ENCODE results near the gene EVC2. TPM values are rescaled to one million over a fixed set of nuclear protein-coding genes. Genes with fewer than 3 reads are reported as not detected.

Gene EVC2
- total and polyA plus RNA-seq, 9 donors: 4.4 to 7.2 (median 5.4) TPM

GRCh38 chr4:5705647-5706320 is 2.6 kb downstream of the EVC2 start:
- H3K36me3 ChIP-seq (ENCODE audit: control insufficient read depth, insufficient read depth, low read length): peaks cover 15% of the 10 kb centered on the region
- WGBS (ENCODE audit: insufficient coverage): 82% methylated on average over 3 of the region's 5 CpGs
- peaks cover 13% of the 10 kb centered on the region for H3K27me3 ChIP-seq (ENCODE audit: control insufficient read depth, insufficient read depth, low read length)
- no peak overlapping the region for H3K4me3 ChIP-seq (ENCODE audit: low read length)
- peaks cover 38% of the 10 kb centered on the region for H3K4me1 ChIP-seq (ENCODE audit: control insufficient read depth, insufficient read depth, low read length)
- no peaks in the 10 kb centered on the region for H3K9me3 ChIP-seq (replicated peaks; ENCODE audit: control insufficient read depth, low read depth, low read length)
- no peak for DNase-seq
- no peak overlapping the region for H3K27ac ChIP-seq (ENCODE audit: low read length)

GRCh38 chr4:5704276-5704675 is 4.1 kb downstream of the EVC2 start:
- 75% methylated on average over 5 of the region's 6 CpGs for WGBS (ENCODE audit: insufficient coverage)
- H3K9me3 ChIP-seq (replicated peaks; ENCODE audit: control insufficient read depth, low read depth, low read length): no peaks in the 10 kb centered on the region

GRCh38 chr4:5703831-5704230 is 4.5 kb downstream of the EVC2 start:
- 91% methylated on average over 5 of the region's 5 CpGs for WGBS (ENCODE audit: insufficient coverage)
- DNase-seq: no peak
- Histone ChIP-seq H3K4me3 (ENCODE audit: low read length) (no peak overlapping the region), H3K36me3 (ENCODE audit: control insufficient read depth, insufficient read depth, low read length) (peaks cover 15% of the 10 kb centered on the region), H3K4me1 (ENCODE audit: control insufficient read depth, insufficient read depth, low read length) (peaks cover 25% of the 10 kb centered on the region), H3K27me3 (ENCODE audit: control insufficient read depth, insufficient read depth, low read length) (peaks cover 10% of the 10 kb centered on the region), H3K27ac (ENCODE audit: low read length) (no peak overlapping the region), H3K9me3 (replicated peaks; ENCODE audit: control insufficient read depth, low read depth, low read length) (no peaks in the 10 kb centered on the region)

More at GRCh38 chr4:5704276-5704675, 4.1 kb downstream of the EVC2 start:
- Histone ChIP-seq H3K4me1 (ENCODE audit: control insufficient read depth, insufficient read depth, low read length) (peaks cover 29% of the 10 kb centered on the region), H3K4me3 (ENCODE audit: low read length) (no peak overlapping the region), H3K36me3 (ENCODE audit: control insufficient read depth, insufficient read depth, low read length) (peaks cover 15% of the 10 kb centered on the region), H3K27me3 (ENCODE audit: control insufficient read depth, insufficient read depth, low read length) (peaks cover 10% of the 10 kb centered on the region), H3K27ac (ENCODE audit: low read length) (no peak overlapping the region)
- DNase-seq: no peak

- Histone ChIP-seq H3K36me3 (ENCODE audit: control insufficient read depth, insufficient read depth, low read length) (peaks cover 19% of the 10 kb centered on the region), H3K27me3 (ENCODE audit: control insufficient read depth, insufficient read depth, low read length) (peaks cover 4% of the 10 kb centered on the region), H3K9me3 (replicated peaks; ENCODE audit: control insufficient read depth, low read depth, low read length) (no peaks in the 10 kb centered on the region), H3K4me3 (ENCODE audit: low read length) (no peak overlapping the region), H3K27ac (ENCODE audit: low read length) (no peak overlapping the region), H3K4me1 (ENCODE audit: control insufficient read depth, insufficient read depth, low read length) (peaks cover 11% of the 10 kb centered on the region)
- WGBS (ENCODE audit: insufficient coverage): over 99% methylated on average over 8 of the region's 8 CpGs
- no peak for DNase-seq
These were observed 6.4 kb downstream of the EVC2 start for GRCh38 chr4:5701971-5702370.

GRCh38 chr4:5700459-5700858 is 7.9 kb downstream of the EVC2 start:
- H3K4me1 ChIP-seq (ENCODE audit: control insufficient read depth, insufficient read depth, low read length): peaks cover 5% of the 10 kb centered on the region
- H3K9me3 ChIP-seq (replicated peaks; ENCODE audit: control insufficient read depth, low read depth, low read length): no peaks in the 10 kb centered on the region
- no peak for DNase-seq
- peaks cover 25% of the 10 kb centered on the region for H3K36me3 ChIP-seq (ENCODE audit: control insufficient read depth, insufficient read depth, low read length)
- 59% methylated on average over 5 of the region's 5 CpGs for WGBS (ENCODE audit: insufficient coverage)
- no peak overlapping the region for H3K4me3 ChIP-seq (ENCODE audit: low read length)
- no peak overlapping the region for H3K27ac ChIP-seq (ENCODE audit: low read length)
- no peaks in the 10 kb centered on the region for H3K27me3 ChIP-seq (ENCODE audit: control insufficient read depth, insufficient read depth, low read length)

- no peaks in the 10 kb centered on the region for H3K27me3 ChIP-seq (ENCODE audit: control insufficient read depth, insufficient read depth, low read length)
- H3K4me1 ChIP-seq (ENCODE audit: control insufficient read depth, insufficient read depth, low read length): peaks cover 5% of the 10 kb centered on the region
- no peak for DNase-seq
- H3K9me3 ChIP-seq (replicated peaks; ENCODE audit: control insufficient read depth, low read depth, low read length): no peaks in the 10 kb centered on the region
- WGBS (ENCODE audit: insufficient coverage): 91% methylated on average over 11 of the region's 11 CpGs
- H3K36me3 ChIP-seq (ENCODE audit: control insufficient read depth, insufficient read depth, low read length): peaks cover 41% of the 10 kb centered on the region
- no peak overlapping the region for H3K4me3 ChIP-seq (ENCODE audit: low read length)
- H3K27ac ChIP-seq (ENCODE audit: low read length): no peak overlapping the region
These were observed 12.0 kb downstream of the EVC2 start for GRCh38 chr4:5696341-5696740.

GRCh38 chr4:5693871-5694270 is 14.5 kb downstream of the EVC2 start:
- Histone ChIP-seq H3K27ac (ENCODE audit: low read length) (no peak overlapping the region), H3K4me3 (ENCODE audit: low read length) (no peak overlapping the region), H3K9me3 (replicated peaks; ENCODE audit: control insufficient read depth, low read depth, low read length) (no peaks in the 10 kb centered on the region), H3K27me3 (ENCODE audit: control insufficient read depth, insufficient read depth, low read length) (no peaks in the 10 kb centered on the region), H3K36me3 (ENCODE audit: control insufficient read depth, insufficient read depth, low read length) (peaks cover 57% of the 10 kb centered on the region), H3K4me1 (ENCODE audit: control insufficient read depth, insufficient read depth, low read length) (no peaks in the 10 kb centered on the region)
- 71% methylated on average over 1 of the region's 4 CpGs for WGBS (ENCODE audit: insufficient coverage)
- DNase-seq: no peak

GRCh38 chr4:5691491-5692132 is 16.7 kb downstream of the EVC2 start:
- no peaks in the 10 kb centered on the region for H3K27me3 ChIP-seq (ENCODE audit: control insufficient read depth, insufficient read depth, low read length)
- no peak overlapping the region for H3K4me3 ChIP-seq (ENCODE audit: low read length)
- peaks cover 55% of the 10 kb centered on the region for H3K36me3 ChIP-seq (ENCODE audit: control insufficient read depth, insufficient read depth, low read length)
- WGBS (ENCODE audit: insufficient coverage): 81% methylated on average over 4 of the region's 7 CpGs
- no peak for DNase-seq
- H3K27ac ChIP-seq (ENCODE audit: low read length): no peak overlapping the region
- no peaks in the 10 kb centered on the region for H3K4me1 ChIP-seq (ENCODE audit: control insufficient read depth, insufficient read depth, low read length)
- H3K9me3 ChIP-seq (replicated peaks; ENCODE audit: control insufficient read depth, low read depth, low read length): no peaks in the 10 kb centered on the region

GRCh38 chr4:5689065-5689464 is 19.3 kb downstream of the EVC2 start:
- no peaks in the 10 kb centered on the region for H3K4me1 ChIP-seq (ENCODE audit: control insufficient read depth, insufficient read depth, low read length)
- WGBS (ENCODE audit: insufficient coverage): 86% methylated on average over 6 of the region's 8 CpGs
- H3K36me3 ChIP-seq (ENCODE audit: control insufficient read depth, insufficient read depth, low read length): peaks cover 65% of the 10 kb centered on the region
- DNase-seq: no peak
- H3K4me3 ChIP-seq (ENCODE audit: low read length): no peak overlapping the region
- H3K9me3 ChIP-seq (replicated peaks; ENCODE audit: control insufficient read depth, low read depth, low read length): no peaks in the 10 kb centered on the region
- H3K27me3 ChIP-seq (ENCODE audit: control insufficient read depth, insufficient read depth, low read length): no peaks in the 10 kb centered on the region
- H3K27ac ChIP-seq (ENCODE audit: low read length): no peak overlapping the region

GRCh38 chr4:5686338-5686737 is 22.0 kb downstream of the EVC2 start:
- no peak overlapping the region for H3K27ac ChIP-seq (ENCODE audit: low read length)
- H3K4me1 ChIP-seq (ENCODE audit: control insufficient read depth, insufficient read depth, low read length): peaks cover 8% of the 10 kb centered on the region
- peaks cover 59% of the 10 kb centered on the region for H3K36me3 ChIP-seq (ENCODE audit: control insufficient read depth, insufficient read depth, low read length)
- H3K9me3 ChIP-seq (replicated peaks; ENCODE audit: control insufficient read depth, low read depth, low read length): no peaks in the 10 kb centered on the region
- H3K4me3 ChIP-seq (ENCODE audit: low read length): no peak overlapping the region
- no peaks in the 10 kb centered on the region for H3K27me3 ChIP-seq (ENCODE audit: control insufficient read depth, insufficient read depth, low read length)
- WGBS (ENCODE audit: insufficient coverage): 88% methylated on average over 2 of the region's 6 CpGs
- no peak for DNase-seq
